Vagina (tissue), 2 donors: ENCODE data around the gene KIAA1671.

Experiments
- POLR2A ChIP-seq, 2 donors: fragments of 450-650 bp; IDR thresholded peaks; one replicate each; pipeline ENCODE4 v1.6.1; 2017; ENCODE audit warnings: antibody characterized with exemption in 2 of 2, mild to moderate bottlenecking in 2 of 2, moderate library complexity in 2 of 2
- POLR2AphosphoS5 ChIP-seq, 2 donors: sonication (generic); formaldehyde crosslinking; IDR thresholded peaks; one replicate each; pipeline ENCODE4 v1.9.0; 2017; ENCODE audit warnings: antibody characterized with exemption in 2 of 2, mild to moderate bottlenecking in 2 of 2, low read depth in 1 of 2; ENCODE audit not compliant: insufficient read depth in 1 of 2
- TF ChIP-seq, protein P1 (sequence below), 3 experiments: fragments of 450-650 bp in 2 of 3; fragments of 200-600 bp in 1 of 3; sonication (generic) in 1 of 3; IDR thresholded peaks; one replicate each; pipeline ENCODE4 v1.5.1; 2017 to 2019; ENCODE audit warnings: antibody characterized with exemption in 3 of 3, mild to moderate bottlenecking in 2 of 3, moderate library complexity in 2 of 3

DNA sequence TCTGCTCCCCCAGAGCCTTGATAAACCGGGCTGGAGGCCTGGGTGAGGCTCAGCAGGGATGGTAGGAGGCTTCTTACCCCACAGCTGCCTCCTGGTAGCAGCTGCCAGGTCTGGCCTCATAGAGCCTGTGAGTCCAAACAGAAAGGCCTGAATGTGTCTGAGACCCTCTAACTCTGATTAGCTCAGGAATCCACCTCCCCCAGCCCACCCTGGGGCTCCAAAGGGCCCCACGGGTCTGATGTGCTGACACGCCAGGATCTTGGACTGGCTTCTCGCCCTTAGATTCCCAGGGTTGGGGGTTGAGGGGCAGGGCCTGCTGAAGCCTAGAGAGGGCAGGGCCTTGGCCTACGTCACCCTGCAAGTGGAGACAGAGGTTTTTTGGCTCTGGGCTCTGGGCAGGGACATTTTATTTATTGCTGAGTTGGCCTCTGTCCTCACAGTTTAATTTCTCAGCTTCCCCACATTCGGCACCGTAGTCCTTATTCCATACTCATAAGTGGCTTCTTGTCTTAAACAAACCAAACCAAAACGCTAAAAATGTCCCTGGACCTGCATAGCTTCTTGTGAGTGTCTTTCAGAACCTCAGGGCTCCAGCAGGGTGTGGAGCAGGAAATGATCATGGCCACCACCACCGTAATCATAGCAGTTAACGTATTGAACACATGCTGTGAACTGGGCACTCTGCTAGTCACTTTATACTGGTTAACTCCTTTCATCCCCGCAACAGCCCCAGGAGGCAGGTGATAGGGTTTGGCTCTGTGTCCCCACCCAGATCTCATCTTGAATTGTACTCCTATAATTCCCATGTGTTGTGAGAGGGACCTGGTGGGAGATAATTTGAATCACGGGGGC is 25.1 kb downstream of the KIAA1671 start:
- TF ChIP-seq, protein P1, sequence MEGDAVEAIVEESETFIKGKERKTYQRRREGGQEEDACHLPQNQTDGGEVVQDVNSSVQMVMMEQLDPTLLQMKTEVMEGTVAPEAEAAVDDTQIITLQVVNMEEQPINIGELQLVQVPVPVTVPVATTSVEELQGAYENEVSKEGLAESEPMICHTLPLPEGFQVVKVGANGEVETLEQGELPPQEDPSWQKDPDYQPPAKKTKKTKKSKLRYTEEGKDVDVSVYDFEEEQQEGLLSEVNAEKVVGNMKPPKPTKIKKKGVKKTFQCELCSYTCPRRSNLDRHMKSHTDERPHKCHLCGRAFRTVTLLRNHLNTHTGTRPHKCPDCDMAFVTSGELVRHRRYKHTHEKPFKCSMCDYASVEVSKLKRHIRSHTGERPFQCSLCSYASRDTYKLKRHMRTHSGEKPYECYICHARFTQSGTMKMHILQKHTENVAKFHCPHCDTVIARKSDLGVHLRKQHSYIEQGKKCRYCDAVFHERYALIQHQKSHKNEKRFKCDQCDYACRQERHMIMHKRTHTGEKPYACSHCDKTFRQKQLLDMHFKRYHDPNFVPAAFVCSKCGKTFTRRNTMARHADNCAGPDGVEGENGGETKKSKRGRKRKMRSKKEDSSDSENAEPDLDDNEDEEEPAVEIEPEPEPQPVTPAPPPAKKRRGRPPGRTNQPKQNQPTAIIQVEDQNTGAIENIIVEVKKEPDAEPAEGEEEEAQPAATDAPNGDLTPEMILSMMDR (IDR thresholded peaks at IDR 0.05): no peak
- TF ChIP-seq POLR2AphosphoS5 (IDR thresholded peaks at IDR 0.05; ENCODE audit: insufficient read depth in 1 of 2, low read depth in 1 of 2): peak in 1 of 2 donors; percentile 57
- no peak for TF ChIP-seq POLR2A (IDR thresholded peaks at IDR 0.05)
